Camera-type eye (tissue), 1 donor: ENCODE results near the gene SH3PXD2A. TPM values are rescaled to one million over a fixed set of nuclear protein-coding genes. Genes with fewer than 3 reads are reported as not detected.

Experiments
- total RNA-seq: library from RNA; depleted of rRNA; stranded (reverse); fragments of >200 nt; gene quantifications from one replicate; pipeline ENCODE4 v1.2.3, GENCODE V29; 2014

Gene SH3PXD2A, protein sequence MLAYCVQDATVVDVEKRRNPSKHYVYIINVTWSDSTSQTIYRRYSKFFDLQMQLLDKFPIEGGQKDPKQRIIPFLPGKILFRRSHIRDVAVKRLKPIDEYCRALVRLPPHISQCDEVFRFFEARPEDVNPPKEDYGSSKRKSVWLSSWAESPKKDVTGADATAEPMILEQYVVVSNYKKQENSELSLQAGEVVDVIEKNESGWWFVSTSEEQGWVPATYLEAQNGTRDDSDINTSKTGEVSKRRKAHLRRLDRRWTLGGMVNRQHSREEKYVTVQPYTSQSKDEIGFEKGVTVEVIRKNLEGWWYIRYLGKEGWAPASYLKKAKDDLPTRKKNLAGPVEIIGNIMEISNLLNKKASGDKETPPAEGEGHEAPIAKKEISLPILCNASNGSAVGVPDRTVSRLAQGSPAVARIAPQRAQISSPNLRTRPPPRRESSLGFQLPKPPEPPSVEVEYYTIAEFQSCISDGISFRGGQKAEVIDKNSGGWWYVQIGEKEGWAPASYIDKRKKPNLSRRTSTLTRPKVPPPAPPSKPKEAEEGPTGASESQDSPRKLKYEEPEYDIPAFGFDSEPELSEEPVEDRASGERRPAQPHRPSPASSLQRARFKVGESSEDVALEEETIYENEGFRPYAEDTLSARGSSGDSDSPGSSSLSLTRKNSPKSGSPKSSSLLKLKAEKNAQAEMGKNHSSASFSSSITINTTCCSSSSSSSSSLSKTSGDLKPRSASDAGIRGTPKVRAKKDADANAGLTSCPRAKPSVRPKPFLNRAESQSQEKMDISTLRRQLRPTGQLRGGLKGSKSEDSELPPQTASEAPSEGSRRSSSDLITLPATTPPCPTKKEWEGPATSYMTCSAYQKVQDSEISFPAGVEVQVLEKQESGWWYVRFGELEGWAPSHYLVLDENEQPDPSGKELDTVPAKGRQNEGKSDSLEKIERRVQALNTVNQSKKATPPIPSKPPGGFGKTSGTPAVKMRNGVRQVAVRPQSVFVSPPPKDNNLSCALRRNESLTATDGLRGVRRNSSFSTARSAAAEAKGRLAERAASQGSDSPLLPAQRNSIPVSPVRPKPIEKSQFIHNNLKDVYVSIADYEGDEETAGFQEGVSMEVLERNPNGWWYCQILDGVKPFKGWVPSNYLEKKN
- total RNA-seq: 50.5 TPM

GRCh38 chr10:103855424-103855823, at the start of gene SH3PXD2A:
SH3PXD2A (minus strand) TSS chr10:103855576; CDS start chr10:103855266, 310 bp downstream.

Other genes with a start within 250 kb of the SH3PXD2A start
- gene STN1, start 62.6 kb upstream of the SH3PXD2A start, total RNA-seq: 22.4 TPM
- gene SLK, start 111.6 kb upstream of the SH3PXD2A start, total RNA-seq: 80.5 TPM
- 17.3 TPM for gene COL17A1, start 230.3 kb upstream of the SH3PXD2A start, total RNA-seq